GM18861 (cell line): ENCODE results near the gene TMEM150B.

ENCODE experiments used
- ATAC-seq: cut with Tn5 transposase; IDR thresholded peaks from one replicate; pipeline ENCODE4 v1.9.1; 2021; ENCODE audit not compliant: unreplicated experiment

The TMEM150B gene

GRCh38 chr19:55355213-55355821 lies 30.2 kb upstream of the TMEM150B start:
- no peak for ATAC-seq

DNA sequence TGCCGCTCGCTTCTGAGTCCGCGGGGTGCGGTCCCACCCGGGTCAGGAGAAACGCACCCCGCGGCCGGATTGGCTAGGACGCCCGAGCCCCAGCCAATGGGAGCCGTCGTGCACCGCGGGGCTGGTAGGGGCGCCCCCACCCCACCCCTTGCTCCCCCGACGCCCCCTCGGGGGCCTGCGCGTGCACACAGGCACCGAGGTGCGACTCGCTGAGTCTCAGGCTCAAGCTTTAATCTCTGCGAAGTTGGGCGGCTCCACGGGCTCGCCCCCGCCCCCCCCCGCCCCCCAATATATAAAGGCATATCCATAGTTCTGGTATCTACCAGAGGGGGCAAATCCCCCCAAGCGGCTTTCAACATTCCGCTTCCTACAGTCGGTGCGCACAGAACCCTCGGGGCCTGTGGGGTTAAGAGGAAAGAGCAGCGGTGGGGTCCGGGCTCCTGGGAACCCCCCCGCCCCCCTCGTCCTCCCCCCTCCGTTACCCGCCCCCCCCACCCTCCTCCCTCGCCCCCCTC lies 29.6 kb upstream of the TMEM150B start, which contains the start of gene COX6B2:
TSS of gene COX6B2 (minus strand) at position 22 of the 515 bp plus-strand sequence. CDS start 198 bp downstream, outside the sequence.
- no peak for ATAC-seq

- ATAC-seq, result no peak
Observed at GRCh38 chr19:55353803-55354697, 28.9 kb upstream of the TMEM150B start.

DNA sequence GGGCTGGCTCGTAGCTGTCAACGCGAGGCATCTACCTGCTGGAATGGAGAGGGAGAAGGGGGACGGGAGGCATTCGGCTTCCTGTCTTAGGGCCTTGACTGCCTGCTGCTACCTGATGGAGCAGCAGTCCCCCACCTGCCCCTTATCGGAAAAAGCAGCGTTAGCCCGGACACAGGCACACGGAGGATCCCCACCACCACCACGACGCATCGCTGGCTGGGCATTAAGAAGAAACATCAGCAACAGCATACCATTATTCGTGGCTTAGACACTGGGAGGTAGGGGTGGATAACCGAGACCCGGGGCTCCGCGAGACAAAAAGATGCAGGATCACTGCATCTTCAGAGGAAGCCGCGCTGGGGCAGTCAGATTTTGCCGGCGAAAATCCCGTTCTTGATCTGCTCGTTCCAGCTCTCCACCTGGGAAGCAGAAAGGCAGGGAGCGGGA lies 28.2 kb upstream of the TMEM150B start:
- ATAC-seq, result no peak

DNA sequence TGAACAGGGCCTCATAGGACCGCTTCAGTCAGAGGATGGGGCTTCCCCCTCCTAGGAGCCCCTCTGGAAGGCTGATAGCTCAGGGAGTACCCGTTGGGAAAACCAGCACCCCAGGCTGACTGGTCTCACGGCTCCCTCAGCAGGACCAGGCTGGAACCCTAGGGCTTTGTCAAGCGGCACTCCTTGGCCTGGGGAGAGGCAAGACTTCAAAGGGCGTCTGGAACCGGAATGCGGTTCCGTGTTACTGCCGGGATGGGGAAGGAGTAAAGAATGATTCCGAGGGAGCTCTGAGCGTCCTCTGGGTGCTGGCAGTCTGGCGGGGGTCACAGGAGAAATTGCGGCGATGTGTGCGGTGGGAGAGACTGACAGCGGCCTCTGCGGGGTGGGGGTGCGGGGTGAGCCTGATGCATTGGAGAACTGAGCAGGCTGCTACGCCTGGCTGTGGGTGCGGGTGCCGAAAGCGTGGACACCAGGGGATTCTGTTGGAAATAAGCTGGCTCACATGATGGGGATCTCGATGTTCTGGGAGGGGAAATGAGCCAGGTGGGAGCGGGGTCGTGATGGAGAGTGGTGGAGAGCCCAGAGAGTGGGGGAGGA lies 27.5 kb upstream of the TMEM150B start:
- no peak for ATAC-seq

- no peak for ATAC-seq
Observed at GRCh38 chr19:55352040-55352439, 26.9 kb upstream of the TMEM150B start.

GRCh38 chr19:55350620-55351315 lies 25.6 kb upstream of the TMEM150B start:
- no peak for ATAC-seq

DNA sequence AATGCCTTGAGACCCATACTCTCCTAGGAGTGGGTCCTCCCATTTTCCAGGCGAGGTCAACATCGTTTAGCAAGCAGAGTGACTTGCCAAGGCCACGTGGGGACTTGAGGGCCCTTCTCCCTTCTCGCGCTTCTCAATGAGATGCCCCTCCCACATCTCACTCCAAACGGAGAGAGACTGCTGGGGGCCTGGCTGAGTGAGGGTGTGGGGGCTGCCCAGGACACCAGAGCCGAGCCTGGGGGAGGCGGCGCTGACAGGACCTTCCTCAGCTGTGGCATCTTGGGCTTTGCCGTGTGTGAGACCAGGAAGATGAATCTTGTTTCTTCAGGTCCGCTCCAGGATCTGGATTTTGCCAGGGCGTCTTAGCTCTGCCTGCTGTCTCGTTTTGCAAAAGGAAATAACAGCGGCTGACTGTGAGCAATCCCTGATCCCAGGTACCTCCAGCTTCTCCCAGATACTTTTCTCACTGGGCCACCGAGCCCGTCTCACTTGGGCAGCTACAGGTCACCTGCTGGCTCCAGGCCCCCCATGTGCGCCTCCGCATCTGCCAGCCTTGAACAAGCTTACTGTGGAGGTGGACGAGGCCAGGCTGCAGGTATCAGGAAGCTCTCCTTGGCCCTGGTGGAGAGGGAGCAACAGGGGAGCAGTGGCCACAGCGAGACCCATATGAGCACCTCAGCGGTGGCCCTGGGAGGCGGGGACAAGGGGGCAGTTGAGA lies 23.3 kb upstream of the TMEM150B start:
- no peak for ATAC-seq

DNA sequence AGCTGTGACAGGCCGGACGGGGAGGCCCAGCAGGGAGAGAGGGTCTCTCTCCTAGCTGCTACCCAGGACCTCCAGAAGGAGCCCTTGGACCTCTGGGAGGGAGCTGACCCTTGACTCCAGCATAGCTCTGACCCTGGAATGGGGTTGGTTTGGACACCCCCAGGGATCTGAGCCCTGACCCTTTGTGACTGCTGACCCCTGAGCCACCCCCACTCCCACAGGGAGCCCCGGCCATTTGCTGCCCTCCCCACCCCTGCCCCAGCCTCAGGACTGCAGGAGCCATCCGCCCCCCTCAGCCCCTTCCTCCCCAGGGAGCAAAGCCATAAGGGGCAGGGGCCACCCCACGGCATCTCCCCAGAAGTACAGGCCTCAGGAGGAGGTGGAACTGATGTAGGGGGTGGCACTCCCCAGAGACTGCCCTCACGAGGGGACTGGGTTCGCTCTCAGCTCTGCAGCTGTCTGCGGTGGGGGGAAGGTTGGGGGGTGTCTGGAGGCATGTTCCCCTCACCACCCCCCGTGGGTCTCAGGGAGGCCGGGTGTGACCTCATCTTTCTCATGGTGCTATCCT lies 22.4 kb upstream of the TMEM150B start:
- ATAC-seq, result no peak

GRCh38 chr19:55346725-55347441 lies 21.7 kb upstream of the TMEM150B start:
- no peak for ATAC-seq

- no peak for ATAC-seq
Observed at GRCh38 chr19:55345818-55346724, 20.9 kb upstream of the TMEM150B start.

GRCh38 chr19:55345101-55345817 lies 20.1 kb upstream of the TMEM150B start:
- no peak for ATAC-seq

- no peak for ATAC-seq
Observed at GRCh38 chr19:55344444-55344843, 19.3 kb upstream of the TMEM150B start.

DNA sequence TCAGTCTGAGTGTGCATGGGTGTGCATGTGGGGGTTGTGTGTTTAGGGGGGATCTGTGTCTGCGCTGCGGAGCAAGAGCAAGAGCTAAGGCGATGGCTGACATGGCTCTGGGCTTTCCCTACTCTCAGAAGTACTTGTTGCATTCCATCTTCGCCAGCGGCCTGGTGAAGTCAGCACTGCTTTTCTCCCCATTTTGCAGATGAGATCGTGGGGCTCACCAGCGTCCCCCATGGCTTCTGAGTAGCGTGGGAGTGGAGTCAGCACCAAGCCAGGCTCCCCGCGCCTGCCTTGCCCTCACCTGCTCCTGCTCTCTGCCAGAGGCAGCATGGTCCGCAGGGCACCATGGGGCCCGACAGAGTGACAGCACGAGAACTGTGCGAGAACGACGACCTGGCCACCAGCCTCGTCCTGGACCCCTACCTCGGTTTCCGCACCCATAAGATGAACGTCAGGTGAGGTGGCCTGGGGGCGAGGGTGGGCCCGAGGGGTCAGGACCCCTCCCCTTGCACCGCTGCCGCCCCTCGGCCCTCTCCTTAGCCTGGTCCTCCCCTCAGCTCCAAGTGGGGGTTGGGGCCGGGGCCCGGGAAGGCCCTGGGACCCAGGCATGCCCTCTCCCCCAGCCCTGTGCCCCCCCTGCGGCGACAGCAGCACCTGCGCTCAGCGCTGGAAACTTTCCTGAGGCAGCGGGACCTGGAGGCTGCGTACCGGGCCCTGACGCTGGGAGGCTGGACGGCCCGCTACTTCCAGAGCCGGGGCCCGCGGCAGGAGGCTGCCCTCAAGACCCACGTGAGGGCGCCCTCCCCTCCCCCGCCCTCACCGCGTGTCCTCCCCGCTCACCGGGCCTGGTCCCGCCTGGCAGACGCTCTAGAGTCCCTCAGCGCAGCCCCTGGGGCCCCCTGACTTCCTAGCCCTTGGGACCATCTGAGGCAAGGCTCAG lies 16.7 kb upstream of the TMEM150B start:
- ATAC-seq, result no peak

- ATAC-seq, result no peak
Observed at GRCh38 chr19:55341171-55341588, 16.0 kb upstream of the TMEM150B start.

DNA sequence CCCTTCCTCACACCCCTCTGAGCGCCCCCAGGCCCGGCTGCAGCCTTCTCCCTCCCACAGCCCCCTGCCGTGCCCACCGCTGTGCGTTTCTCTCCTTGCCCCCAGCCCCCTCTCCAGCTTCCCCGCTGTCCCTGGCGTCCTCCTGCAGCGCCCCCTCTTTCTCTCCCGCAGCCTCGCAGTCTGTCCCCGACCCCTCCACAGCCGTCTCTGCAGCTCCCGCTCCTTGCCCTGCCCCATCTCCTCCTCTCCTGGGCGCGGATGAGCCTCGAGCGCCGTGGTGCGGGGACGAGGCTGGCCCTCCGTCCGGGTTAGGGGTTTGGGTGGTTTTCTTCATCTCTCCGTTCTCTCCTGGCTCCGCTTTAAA lies 15.6 kb upstream of the TMEM150B start:
- no peak for ATAC-seq
